HL-60 (cell line): ENCODE data around the gene GSTT4.

Experiments used
- DNase-seq, 2 experiments: peaks; one replicate each; pipeline ENCODE4 v3.0.0-alpha.2; 2010 to 2020; ENCODE audit warnings: low read depth in 1 of 2, low spot score in 1 of 2
- H3K27ac ChIP-seq: fragments of 250-450 bp; sonication (Bioruptor Pico); replicated peaks from 2 replicates; pipeline ENCODE4 v1.5.1; 2020; ENCODE audit warnings: mild to moderate bottlenecking, moderate library complexity
- H3K27me3 ChIP-seq: fragments of 250-450 bp; sonication (Bioruptor Pico); 2 replicates; pipeline ENCODE4 v1.5.1; 2021; ENCODE audit warnings: mild to moderate bottlenecking, moderate library complexity; ENCODE audit not compliant: insufficient read depth, poor library complexity, severe bottlenecking
- H3K4me3 ChIP-seq: replicated peaks from 2 replicates; pipeline ENCODE4 v1.5.1; 2011; ENCODE audit warnings: mild to moderate bottlenecking, control low read depth, low read length; ENCODE audit not compliant: insufficient read depth
- GABPA ChIP-seq: IDR thresholded peaks from 2 replicates; pipeline ENCODE4 v1.6.1; 2012; ENCODE audit warnings: low read depth
- POLR2AphosphoS5 ChIP-seq: IDR thresholded peaks from 2 replicates; pipeline ENCODE4 v1.6.1; 2012; ENCODE audit warnings: low read depth
- SPI1 ChIP-seq: IDR thresholded peaks from 2 replicates; pipeline ENCODE4 v1.6.1; 2012; ENCODE audit warnings: low read depth, mild to moderate bottlenecking, borderline replicate concordance
- TF ChIP-seq, protein P1 (sequence below): IDR thresholded peaks from 2 replicates; pipeline ENCODE4 v1.6.1; 2012; ENCODE audit warnings: low read depth; ENCODE audit not compliant: insufficient replicate concordance
- TF ChIP-seq, protein P2 (sequence below): IDR thresholded peaks from one replicate; pipeline ENCODE4 v1.5.1; 2011; ENCODE audit warnings: low read length, control low read depth, inconsistent platforms; ENCODE audit not compliant: insufficient read depth

Gene GSTT4

DNA sequence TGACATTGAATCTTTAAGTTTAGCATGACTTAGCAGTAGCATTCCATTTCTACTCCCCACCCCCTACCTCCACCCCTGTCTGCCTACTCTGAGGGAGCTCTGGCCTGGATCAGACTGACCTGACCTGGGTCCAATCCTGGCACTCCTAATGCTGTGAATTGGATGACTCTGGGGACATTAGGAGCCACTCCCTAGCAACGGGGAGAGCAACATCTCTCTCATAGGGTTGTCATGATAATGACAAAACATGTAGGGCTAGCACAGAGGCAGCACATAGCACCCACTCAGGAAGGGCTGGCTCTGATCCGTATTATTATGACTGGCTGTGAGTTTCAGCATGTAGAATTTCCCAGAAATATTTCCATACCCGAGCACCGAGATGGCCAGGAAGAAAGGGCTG, 46.3 kb upstream of the GSTT4 start:
- Histone ChIP-seq H3K27me3 (no peaks in the 10 kb centered on the region), H3K4me3 (no peak overlapping the region), H3K27ac (no peak overlapping the region)
- DNase-seq: no peak
- TF ChIP-seq, protein P1, sequence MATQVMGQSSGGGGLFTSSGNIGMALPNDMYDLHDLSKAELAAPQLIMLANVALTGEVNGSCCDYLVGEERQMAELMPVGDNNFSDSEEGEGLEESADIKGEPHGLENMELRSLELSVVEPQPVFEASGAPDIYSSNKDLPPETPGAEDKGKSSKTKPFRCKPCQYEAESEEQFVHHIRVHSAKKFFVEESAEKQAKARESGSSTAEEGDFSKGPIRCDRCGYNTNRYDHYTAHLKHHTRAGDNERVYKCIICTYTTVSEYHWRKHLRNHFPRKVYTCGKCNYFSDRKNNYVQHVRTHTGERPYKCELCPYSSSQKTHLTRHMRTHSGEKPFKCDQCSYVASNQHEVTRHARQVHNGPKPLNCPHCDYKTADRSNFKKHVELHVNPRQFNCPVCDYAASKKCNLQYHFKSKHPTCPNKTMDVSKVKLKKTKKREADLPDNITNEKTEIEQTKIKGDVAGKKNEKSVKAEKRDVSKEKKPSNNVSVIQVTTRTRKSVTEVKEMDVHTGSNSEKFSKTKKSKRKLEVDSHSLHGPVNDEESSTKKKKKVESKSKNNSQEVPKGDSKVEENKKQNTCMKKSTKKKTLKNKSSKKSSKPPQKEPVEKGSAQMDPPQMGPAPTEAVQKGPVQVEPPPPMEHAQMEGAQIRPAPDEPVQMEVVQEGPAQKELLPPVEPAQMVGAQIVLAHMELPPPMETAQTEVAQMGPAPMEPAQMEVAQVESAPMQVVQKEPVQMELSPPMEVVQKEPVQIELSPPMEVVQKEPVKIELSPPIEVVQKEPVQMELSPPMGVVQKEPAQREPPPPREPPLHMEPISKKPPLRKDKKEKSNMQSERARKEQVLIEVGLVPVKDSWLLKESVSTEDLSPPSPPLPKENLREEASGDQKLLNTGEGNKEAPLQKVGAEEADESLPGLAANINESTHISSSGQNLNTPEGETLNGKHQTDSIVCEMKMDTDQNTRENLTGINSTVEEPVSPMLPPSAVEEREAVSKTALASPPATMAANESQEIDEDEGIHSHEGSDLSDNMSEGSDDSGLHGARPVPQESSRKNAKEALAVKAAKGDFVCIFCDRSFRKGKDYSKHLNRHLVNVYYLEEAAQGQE: no peak
- TF ChIP-seq SPI1 (no peak), GABPA (no peak), POLR2AphosphoS5 (no peak)
- TF ChIP-seq, protein P2, sequence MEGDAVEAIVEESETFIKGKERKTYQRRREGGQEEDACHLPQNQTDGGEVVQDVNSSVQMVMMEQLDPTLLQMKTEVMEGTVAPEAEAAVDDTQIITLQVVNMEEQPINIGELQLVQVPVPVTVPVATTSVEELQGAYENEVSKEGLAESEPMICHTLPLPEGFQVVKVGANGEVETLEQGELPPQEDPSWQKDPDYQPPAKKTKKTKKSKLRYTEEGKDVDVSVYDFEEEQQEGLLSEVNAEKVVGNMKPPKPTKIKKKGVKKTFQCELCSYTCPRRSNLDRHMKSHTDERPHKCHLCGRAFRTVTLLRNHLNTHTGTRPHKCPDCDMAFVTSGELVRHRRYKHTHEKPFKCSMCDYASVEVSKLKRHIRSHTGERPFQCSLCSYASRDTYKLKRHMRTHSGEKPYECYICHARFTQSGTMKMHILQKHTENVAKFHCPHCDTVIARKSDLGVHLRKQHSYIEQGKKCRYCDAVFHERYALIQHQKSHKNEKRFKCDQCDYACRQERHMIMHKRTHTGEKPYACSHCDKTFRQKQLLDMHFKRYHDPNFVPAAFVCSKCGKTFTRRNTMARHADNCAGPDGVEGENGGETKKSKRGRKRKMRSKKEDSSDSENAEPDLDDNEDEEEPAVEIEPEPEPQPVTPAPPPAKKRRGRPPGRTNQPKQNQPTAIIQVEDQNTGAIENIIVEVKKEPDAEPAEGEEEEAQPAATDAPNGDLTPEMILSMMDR: no peak

DNA sequence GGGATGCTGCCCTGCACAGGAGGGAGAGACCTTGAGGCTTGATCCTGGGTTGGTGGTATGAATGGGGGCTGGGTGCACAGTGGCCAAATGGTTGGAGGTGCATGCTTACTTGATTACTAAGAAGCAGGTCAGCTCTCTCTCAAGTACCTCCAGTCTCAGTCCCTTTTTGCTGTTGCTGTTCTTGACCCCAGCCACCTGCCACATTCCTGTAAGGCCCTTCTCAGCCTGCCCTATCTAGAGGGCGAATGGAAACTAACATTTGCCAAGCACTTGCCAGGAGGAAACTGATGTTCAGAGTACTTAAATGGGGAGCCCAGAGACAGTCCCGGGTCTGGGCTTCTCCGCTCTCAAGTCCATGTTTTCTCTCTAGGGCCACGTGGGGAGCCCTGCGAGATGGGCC, 45.8 kb upstream of the GSTT4 start:
- Histone ChIP-seq H3K4me3 (no peak overlapping the region), H3K27me3 (no peaks in the 10 kb centered on the region), H3K27ac (no peak overlapping the region)
- TF ChIP-seq, protein P1: no peak
- TF ChIP-seq POLR2AphosphoS5: no peak
- no peak for TF ChIP-seq SPI1
- no peak for TF ChIP-seq GABPA
- TF ChIP-seq, protein P2: no peak
- DNase-seq: no peak

DNA sequence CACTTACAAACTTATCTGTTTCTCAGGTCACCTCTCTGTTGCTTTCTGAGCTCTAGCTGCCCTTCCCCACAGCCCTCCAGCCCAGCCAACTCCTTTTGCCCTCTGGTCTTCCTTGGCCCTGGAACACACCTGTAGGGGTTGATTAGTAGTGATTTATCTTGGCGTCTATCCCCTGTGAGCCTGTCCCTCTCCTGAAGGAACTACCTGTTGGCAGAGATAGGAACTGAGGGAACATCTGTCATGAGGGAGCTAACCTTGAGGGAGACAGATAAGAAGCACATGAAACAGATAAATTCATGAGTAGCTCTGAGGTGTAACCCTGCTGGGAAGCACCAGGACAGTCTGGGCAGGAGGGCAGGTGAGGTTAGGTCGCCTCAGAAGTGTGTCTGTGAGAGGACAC, 44.7 kb upstream of the GSTT4 start:
- Histone ChIP-seq H3K4me3 (no peak overlapping the region), H3K27ac (no peak overlapping the region), H3K27me3 (no peaks in the 10 kb centered on the region)
- DNase-seq: no peak
- TF ChIP-seq GABPA (no peak), POLR2AphosphoS5 (no peak), SPI1 (no peak)
- TF ChIP-seq, protein P1: no peak
- TF ChIP-seq, protein P2: no peak
